ENCODE data around the gene ARL1. TPM values are rescaled to one million over a fixed set of nuclear protein-coding genes. Genes with fewer than 3 reads are reported as not detected.
A peak's percentile ranks its signal among the peaks of the same experiment; 100 is the strongest.
"Not testable (repeated sequence)": the region's sequence is repeated elsewhere in the genome, so short reads cannot be mapped to it uniquely, and the experiment has no call there.

Gene ARL1
- total RNA-seq, 1 donor from 2014 or later: 77.5 TPM

GRCh38 chr12:101430456-101430855 is 22.9 kb upstream of the ARL1 start:
- H3K27me3 ChIP-seq (ENCODE audit: low read depth): no peaks in the 10 kb centered on the region
- no peak overlapping the region for H3K27ac ChIP-seq
- no peak for TF ChIP-seq CTCF (IDR thresholded peaks at IDR 0.05)
- intact Hi-C loops (cut with DNase I): no loop called here
- no peak overlapping the region for H3K4me3 ChIP-seq
- ATAC-seq: no peak
- no peaks in the 10 kb centered on the region for H3K9me3 ChIP-seq
- DNase-seq: no peak
- H3K4me1 ChIP-seq: no peaks in the 10 kb centered on the region
- H3K36me3 ChIP-seq: no peaks in the 10 kb centered on the region

- DNase-seq (no peak), ATAC-seq (peak in 1 of 2 donors; percentile 72)
- Histone ChIP-seq H3K4me1 (no peaks in the 10 kb centered on the region), H3K4me3 (no peak overlapping the region), H3K27ac (no peak overlapping the region), H3K27me3 (ENCODE audit: low read depth) (no peaks in the 10 kb centered on the region), H3K36me3 (no peaks in the 10 kb centered on the region), H3K9me3 (no peaks in the 10 kb centered on the region)
- intact Hi-C loops (cut with DNase I): no loop called here
- TF ChIP-seq CTCF (IDR thresholded peaks at IDR 0.05): no peak
Measured at GRCh38 chr12:101424620-101425019, 17.0 kb upstream of the ARL1 start.

DNA sequence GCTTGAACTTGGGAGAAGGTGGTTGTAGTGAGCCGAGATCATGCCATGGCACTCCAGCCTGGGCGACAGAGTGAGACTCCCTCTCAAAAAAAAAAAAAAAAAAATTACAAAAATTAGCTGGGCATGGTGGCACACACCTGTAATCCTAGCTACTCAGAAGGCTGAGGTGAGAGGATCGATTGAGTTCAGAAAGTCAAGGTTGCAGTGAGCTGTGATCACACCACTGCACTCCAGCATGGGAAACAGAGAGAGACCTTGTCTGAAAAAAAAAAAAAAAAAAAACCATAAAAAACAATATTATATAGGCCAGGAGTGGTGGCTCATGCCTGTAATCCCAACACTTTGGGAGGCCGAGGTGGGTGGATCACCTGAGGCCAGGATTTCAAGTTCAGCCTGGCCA is 14.5 kb upstream of the ARL1 start:
- ATAC-seq; H3K4me3 ChIP-seq; intact Hi-C loops (cut with DNase I); DNase-seq; H3K4me1 ChIP-seq; H3K9me3 ChIP-seq; H3K27me3 ChIP-seq (ENCODE audit: low read depth); H3K27ac ChIP-seq; H3K36me3 ChIP-seq: not testable (repeated sequence)

DNA sequence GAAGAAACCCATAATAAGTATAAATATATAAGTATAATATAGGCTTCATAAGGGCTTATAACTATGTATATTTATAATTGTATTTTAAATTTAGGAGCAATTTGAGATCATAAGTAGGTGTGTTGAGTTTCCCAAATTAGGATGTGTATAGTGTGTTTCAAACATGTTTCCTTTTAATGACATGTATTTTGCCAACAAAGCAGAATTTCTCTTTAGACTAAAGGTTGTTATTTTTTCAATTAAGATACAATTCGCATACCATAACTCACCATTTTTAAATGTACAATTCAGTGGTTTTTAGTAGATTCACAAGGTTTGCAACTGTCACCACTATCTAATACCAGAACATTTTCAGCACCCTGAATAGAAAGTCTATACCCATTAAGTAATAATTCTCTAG is 7.7 kb upstream of the ARL1 start:
- Histone ChIP-seq H3K4me3 (no peak overlapping the region), H3K27me3 (ENCODE audit: low read depth) (no peaks in the 10 kb centered on the region), H3K27ac (no peak overlapping the region), H3K9me3 (no peaks in the 10 kb centered on the region), H3K36me3 (no peaks in the 10 kb centered on the region), H3K4me1 (no peaks in the 10 kb centered on the region)
- DNase-seq (no peak), ATAC-seq (no peak)
- TF ChIP-seq CTCF (IDR thresholded peaks at IDR 0.05): no peak
- intact Hi-C loops (cut with DNase I): loop anchor here (10.0 kb wide), 1 partner anchor 420 kb away; the partner anchor contains the start of gene GNPTAB

DNA sequence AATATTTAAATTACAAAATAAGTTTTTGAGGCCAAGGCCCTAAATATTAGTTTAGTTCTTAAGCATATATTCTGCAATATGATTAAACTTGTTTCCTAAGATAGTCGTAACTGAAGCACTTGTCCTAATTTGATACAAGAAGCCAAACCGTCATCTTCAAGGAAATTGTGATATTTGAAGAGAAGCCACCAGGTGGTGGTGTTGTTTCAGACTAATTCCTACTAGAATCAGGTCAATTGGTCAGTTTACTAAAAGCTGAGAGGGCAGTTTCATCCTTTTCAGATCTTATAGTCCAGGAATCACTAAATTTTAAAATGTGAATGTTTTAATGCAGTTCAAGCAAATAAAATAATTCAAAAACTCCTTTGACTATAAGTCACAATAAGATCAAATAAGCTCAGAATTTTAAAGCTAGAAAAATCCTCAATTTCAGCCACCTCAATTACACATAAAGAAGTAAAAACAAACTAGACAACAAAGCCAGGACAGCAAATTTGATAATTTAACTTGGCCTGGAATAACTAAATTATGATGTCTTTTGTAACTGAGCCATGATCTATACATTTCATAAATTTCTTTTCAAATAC is 7.1 kb upstream of the ARL1 start:
- peak; percentile 65 for TF ChIP-seq CTCF (IDR thresholded peaks at IDR 0.05)
- no peak overlapping the region for H3K4me3 ChIP-seq
- intact Hi-C loops (cut with DNase I): loop anchor here (10.0 kb wide), 1 partner anchor 420 kb away; the partner anchor contains the start of gene GNPTAB
- DNase-seq (no peak), ATAC-seq (peak; percentile 48 to 67)
- no peaks in the 10 kb centered on the region for H3K4me1 ChIP-seq
- no peaks in the 10 kb centered on the region for H3K36me3 ChIP-seq
- no peak overlapping the region for H3K27ac ChIP-seq
- no peaks in the 10 kb centered on the region for H3K9me3 ChIP-seq
- H3K27me3 ChIP-seq (ENCODE audit: low read depth): no peaks in the 10 kb centered on the region

- DNase-seq; ATAC-seq; H3K36me3 ChIP-seq; H3K27me3 ChIP-seq (ENCODE audit: low read depth); H3K4me3 ChIP-seq; H3K27ac ChIP-seq; H3K9me3 ChIP-seq: not testable (repeated sequence)
- peaks cover 18% of the 10 kb centered on the region for H3K4me1 ChIP-seq
- intact Hi-C loops (cut with DNase I): loop anchor here (10.0 kb wide), 1 partner anchor 425 kb away; the partner anchor contains the start of gene GNPTAB
Measured at GRCh38 chr12:101410169-101410568, 2.6 kb upstream of the ARL1 start.
